Measurements from ENCODE around the gene PXK.

- no peak for TF ChIP-seq EZH2 (IDR thresholded peaks at IDR 0.05; ENCODE audit: borderline replicate concordance, low read length)
- TF ChIP-seq CTCF (conservative IDR thresholded peaks at IDR 0.05 in 1 of 2, IDR thresholded peaks at IDR 0.05 in 1 of 2; ENCODE audit: extremely low read depth in 1 of 2, insufficient read depth in 1 of 2, low read depth in 1 of 2, low read length in 2 of 2), result no peak
Observed at GRCh38 chr3:58340594-58341244, 8.0 kb downstream of the PXK start.
